ENCODE measurements around the gene ALDH1L2.
"Not testable (repeated sequence)": the region's sequence is repeated elsewhere in the genome, so short reads cannot be mapped to it uniquely, and the experiment has no call there.

The ALDH1L2 gene
- total RNA-seq = 0.94 reads per million

GRCh38 chr12:105084251-105085250, at the start of gene ALDH1L2:
TSS of gene ALDH1L2 (minus strand) at chr12:105084458. CDS start at chr12:105084436, 22 bp downstream.
- peak; percentile 7 for DNase-seq

GRCh38 chr12:105120551-105120950, 36.3 kb upstream of the ALDH1L2 start:
- DNase-seq = no peak

GRCh38 chr12:105116969-105117368, 32.7 kb upstream of the ALDH1L2 start:
- no peak for DNase-seq

GRCh38 chr12:105113094-105113493, 28.8 kb upstream of the ALDH1L2 start:
- DNase-seq = no peak

GRCh38 chr12:105110851-105111250, 26.6 kb upstream of the ALDH1L2 start:
- DNase-seq = no peak

- no peak for DNase-seq
Observed at GRCh38 chr12:105109465-105110212, 25.4 kb upstream of the ALDH1L2 start.

- DNase-seq = peak; percentile 91
Observed at GRCh38 chr12:105107494-105108371, 23.5 kb upstream of the ALDH1L2 start, which contains the start of gene WASHC4. TSS of gene WASHC4 (plus strand) at chr12:105107731. CDS start at chr12:105107801, 70 bp downstream.

- no peak for DNase-seq
Observed at GRCh38 chr12:105107171-105107493, 22.9 kb upstream of the ALDH1L2 start.

- DNase-seq = no peak
Observed at GRCh38 chr12:105106621-105107020, 22.4 kb upstream of the ALDH1L2 start.

- DNase-seq = no peak
Observed at GRCh38 chr12:105104762-105105161, 20.5 kb upstream of the ALDH1L2 start.

- DNase-seq = no peak
Observed at GRCh38 chr12:105102673-105103072, 18.4 kb upstream of the ALDH1L2 start.

GRCh38 chr12:105100998-105101397, 16.7 kb upstream of the ALDH1L2 start:
- no peak for DNase-seq

GRCh38 chr12:105100207-105100985, 16.1 kb upstream of the ALDH1L2 start:
- DNase-seq = no peak

GRCh38 chr12:105099356-105099755, 15.1 kb upstream of the ALDH1L2 start:
- DNase-seq = no peak

- DNase-seq = not testable (repeated sequence)
Observed at GRCh38 chr12:105095338-105095737, 11.1 kb upstream of the ALDH1L2 start.

GRCh38 chr12:105092336-105092735, 8.1 kb upstream of the ALDH1L2 start:
- DNase-seq = no peak

- DNase-seq = no peak
Observed at GRCh38 chr12:105091476-105092206, 7.4 kb upstream of the ALDH1L2 start.

- DNase-seq = no peak
Observed at GRCh38 chr12:105090361-105090760, 6.1 kb upstream of the ALDH1L2 start.

GRCh38 chr12:105089817-105090216, 5.6 kb upstream of the ALDH1L2 start:
- DNase-seq = no peak

GRCh38 chr12:105085501-105085900, 1.2 kb upstream of the ALDH1L2 start:
- no peak for DNase-seq

- no peak for DNase-seq
Observed at GRCh38 chr12:105083551-105084105, 630 bp downstream of the ALDH1L2 start.
